GM21737 (cell line): ENCODE measurements around the gene NHLRC2.
"Not testable (repeated sequence)": the region's sequence is repeated elsewhere in the genome, so short reads cannot be mapped to it uniquely, and the experiment has no call there.

ENCODE experiments used
- ATAC-seq: cut with Tn5 transposase; IDR thresholded peaks from one replicate; pipeline ENCODE4 v1.9.1; 2021; ENCODE audit warnings: mild to moderate bottlenecking, moderate library complexity; ENCODE audit not compliant: unreplicated experiment

The NHLRC2 gene

GRCh38 chr10:113937258-113937657 lies 82.8 kb downstream of the NHLRC2 start:
- no peak for ATAC-seq

DNA sequence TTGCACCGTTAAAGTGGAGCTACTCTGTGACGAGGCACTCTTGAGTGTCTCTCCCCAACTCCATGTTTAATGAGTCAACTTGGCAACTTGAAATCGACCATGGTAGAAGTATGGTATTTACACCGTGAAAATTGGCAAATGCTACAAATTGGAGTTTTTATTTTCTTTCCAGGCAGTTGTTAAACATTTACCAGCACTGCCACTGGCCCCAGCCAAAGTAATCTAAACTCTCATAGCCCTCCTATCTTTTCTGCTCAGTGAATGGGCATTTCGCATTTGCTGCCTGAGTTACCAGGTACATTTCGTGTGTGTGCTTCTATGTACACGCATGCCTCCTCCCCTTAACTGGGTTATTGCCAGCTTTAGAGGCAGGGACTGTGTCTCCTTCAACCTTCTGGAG lies 83.3 kb downstream of the NHLRC2 start:
- no peak for ATAC-seq

DNA sequence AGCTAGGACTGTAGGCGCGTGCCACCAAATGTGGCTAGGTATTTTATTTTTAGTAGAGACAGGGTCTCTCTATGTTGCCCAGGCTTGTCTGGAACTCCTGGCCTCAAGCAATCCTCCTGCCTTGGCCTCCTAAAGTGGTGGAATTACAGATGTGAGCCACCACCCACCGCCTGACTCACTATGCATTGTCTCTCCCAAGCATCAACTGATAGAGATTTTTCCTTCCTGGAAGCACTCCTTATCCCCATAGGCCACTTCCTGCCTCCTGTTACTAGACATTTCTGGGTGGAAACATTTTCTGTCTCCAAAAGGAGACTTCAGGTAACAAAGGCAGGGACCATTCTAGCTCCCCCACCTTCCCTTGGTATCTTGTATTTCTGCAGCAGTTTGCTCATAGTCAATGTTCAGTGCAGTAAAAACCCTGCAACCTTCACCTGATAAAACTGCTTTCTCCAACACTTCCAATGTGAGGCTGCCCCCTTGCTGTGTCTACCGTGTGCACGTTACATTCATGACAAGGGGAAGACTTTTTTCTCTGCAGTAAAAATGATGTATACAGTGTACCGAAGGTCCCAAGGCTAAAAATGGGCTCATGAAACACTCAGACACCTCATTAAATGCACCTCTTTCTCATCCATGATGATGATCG lies 84.9 kb downstream of the NHLRC2 start:
- ATAC-seq = no peak

DNA sequence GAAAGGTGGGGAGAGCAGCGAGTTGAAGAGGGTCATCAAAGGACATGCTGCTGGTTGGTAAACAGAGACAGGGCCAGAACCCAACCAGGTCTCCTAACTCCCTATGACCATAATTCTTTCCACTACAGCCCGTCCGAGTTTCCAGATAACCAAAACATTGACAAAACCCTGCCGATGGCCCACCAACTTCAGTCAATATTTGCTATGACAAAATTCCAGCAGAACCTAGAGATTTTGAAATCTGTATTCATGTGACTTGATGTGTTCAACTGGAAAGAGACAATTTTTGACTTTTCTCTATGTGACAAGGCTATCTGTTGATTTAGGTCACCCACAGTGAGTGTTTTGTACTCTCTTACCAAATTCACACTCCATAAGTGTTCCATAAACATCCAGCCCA lies 86.7 kb downstream of the NHLRC2 start:
- no peak for ATAC-seq

DNA sequence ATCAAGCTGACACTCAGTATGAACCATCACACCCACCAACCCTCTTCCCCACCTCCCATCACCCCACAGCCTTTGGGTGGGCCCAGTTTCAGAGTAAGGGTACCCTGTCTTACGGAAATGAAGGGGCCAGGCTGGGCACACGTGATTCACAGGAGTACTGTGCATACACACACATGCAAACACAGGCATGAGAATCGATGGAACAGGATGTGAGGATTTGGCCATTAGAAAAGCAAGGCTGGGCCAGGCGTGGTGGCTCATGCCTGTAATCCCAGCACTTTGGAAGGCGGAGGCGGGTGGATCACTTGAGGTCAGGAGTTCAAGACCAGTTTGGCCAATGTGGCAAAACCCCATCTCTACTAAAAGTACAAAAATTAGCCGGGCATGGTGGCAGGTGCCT lies 88.7 kb downstream of the NHLRC2 start:
- ATAC-seq = not testable (repeated sequence)

DNA sequence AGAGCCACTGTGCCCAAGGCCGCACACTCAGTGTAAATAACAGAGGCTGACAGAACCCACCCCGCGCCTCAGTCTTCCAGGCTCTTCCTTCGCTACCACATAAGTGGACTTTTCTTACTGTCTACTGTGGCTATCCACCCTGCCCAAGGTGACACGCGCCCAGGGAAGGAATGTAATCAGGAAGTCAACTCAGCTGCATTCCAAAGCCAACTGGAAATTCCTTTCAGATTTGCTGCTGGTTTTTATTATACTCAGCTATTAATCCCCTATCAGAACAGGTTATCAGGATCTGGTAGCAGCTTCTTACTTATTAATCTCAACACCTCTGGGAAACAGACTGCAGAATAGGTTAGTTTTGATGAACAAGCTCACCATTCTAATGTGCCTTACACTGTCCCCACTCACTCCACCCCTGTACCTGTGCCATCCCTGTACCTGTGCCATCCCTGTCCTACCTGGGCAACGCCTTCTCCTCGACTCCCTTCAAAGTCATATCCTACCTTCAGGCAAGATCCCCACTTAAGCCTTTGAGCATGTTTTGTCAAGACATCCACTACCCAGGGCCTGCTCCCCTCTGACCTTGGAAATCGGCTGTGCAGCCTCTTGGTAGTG lies 90.7 kb downstream of the NHLRC2 start:
- no peak for ATAC-seq

- no peak for ATAC-seq
Measured at GRCh38 chr10:113945687-113946085, 91.2 kb downstream of the NHLRC2 start.

- no peak for ATAC-seq
Measured at GRCh38 chr10:113947184-113948041, 93.0 kb downstream of the NHLRC2 start.

- no peak for ATAC-seq
Measured at GRCh38 chr10:113948048-113948447, 93.6 kb downstream of the NHLRC2 start.

GRCh38 chr10:113950268-113950667 lies 95.8 kb downstream of the NHLRC2 start:
- no peak for ATAC-seq

- ATAC-seq = no peak
Measured at GRCh38 chr10:113953505-113954272, 99.2 kb downstream of the NHLRC2 start.

GRCh38 chr10:113954409-113954808 lies 99.9 kb downstream of the NHLRC2 start:
- ATAC-seq = no peak

- no peak for ATAC-seq
Measured at GRCh38 chr10:113957013-113957412, 102.6 kb downstream of the NHLRC2 start.

- no peak for ATAC-seq
Measured at GRCh38 chr10:113958631-113959382, 104.3 kb downstream of the NHLRC2 start.

DNA sequence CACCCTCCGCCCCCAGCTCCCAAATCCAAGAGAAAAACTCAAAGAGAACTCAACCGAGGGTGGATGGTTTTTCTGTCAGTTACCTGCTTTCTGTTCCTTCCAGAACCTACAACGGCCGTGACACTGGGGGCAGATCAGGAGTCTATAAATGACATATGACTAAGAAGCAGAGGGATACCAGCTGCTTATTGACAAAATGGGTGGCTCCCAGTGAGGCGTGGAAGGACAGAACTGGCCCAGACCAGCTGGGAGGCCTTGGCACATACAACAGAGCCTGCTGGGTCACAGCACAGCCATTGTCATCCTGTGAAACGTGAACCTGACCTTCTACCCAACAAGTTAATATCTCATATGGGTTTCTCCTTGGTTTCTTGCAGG lies 104.9 kb downstream of the NHLRC2 start:
- ATAC-seq = peak; percentile 45

GRCh38 chr10:113960617-113961181 lies 106.2 kb downstream of the NHLRC2 start:
- no peak for ATAC-seq

DNA sequence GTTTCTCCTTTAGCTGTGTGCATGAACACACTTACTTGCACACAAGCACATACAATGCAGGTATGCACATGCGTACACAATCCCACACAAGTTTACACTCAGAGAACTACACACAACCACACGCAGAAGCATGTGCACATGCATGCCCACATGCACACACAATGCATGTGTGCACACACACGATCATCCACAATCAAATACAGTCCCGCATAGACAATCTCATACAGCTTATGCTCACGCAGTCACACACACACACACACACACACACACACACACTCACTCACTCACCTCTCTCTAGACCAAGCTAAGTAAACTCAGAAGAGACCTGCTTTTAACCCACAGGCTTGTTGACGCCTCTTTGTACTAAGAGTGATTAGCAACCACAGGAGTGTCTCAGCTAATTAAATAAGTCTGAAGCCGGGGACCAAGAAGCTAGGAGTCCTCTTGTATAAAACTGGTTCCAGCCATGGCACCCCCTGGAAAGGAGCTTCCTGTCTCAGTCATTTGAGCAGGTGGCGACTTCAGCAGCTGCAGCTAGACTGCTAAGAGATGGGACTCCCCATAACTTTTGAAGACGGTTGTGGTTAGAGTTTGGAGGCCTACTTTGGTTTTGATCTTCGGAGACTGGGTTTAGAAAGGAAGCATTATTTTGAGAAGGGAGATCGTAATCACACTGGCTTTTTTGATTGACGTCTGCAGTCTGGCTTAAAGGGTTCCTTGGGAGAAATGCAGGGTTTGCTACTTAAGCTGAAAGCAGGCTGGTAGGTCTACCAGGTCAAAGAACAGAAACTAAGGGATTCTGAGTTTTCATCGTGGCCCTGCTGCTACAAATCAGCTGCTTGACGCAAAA lies 106.9 kb downstream of the NHLRC2 start:
- peak; percentile 49 for ATAC-seq

DNA sequence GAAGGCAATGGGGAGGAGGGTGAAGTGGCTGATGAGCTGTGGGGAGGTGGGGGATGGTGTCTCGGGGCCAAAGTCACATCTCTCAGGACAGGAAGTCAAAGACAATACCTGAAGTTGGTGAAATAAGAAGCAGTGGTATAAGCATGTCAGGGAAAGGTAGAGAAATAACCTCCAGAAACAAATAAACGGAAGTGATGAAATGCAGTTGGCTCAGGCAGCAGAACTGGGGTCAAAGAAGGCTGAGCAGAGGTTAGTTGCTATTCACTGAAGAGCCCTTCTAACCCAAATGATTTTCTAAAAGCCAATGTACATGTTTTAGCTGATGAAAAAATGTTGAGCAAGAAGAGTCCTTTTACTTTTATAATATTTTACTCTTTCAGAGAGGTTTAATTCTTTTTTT lies 110.6 kb downstream of the NHLRC2 start:
- ATAC-seq = no peak

DNA sequence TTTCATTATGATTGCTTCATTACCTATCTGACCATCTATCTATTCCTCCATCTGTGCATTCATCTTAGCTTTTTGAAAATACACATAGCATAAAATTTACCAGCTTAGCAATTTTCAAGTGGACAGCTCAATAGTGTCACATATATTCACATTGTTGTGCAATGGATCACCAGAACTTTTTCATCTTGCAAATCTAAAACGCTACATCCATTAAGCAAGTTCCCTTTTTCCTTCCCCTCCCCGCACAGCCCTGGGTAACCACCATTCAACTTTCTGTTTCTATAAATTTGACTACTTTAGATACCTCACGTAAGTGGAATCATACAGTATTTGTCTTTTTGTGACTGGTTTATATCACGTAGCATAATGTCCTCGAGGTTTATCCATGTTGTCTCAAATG lies 111.2 kb downstream of the NHLRC2 start:
- ATAC-seq = no peak
